ENCODE results near the gene APRT. TPM values are rescaled to one million over a fixed set of nuclear protein-coding genes. Genes with fewer than 3 reads are reported as not detected.

The APRT gene
- polyA plus RNA-seq, 1 experiment: 152 TPM

GRCh38 chr16:88762941-88763340, 48.8 kb downstream of the APRT start:
- ChIA-PET CTCF (interaction anchor here (0.8 to 3.8 kb wide), 6 partner anchors 9 to 26 kb away, joined by 3 to 22 read pairs (median 4); no protein-coding TSS in a partner anchor), POLR2A (no interaction called here)
- no peak overlapping the region for H3K4me3 ChIP-seq (ENCODE audit: low read depth, low read length)
- DNase-seq (ENCODE audit: low read depth): no peak
- TF ChIP-seq, protein P1, sequence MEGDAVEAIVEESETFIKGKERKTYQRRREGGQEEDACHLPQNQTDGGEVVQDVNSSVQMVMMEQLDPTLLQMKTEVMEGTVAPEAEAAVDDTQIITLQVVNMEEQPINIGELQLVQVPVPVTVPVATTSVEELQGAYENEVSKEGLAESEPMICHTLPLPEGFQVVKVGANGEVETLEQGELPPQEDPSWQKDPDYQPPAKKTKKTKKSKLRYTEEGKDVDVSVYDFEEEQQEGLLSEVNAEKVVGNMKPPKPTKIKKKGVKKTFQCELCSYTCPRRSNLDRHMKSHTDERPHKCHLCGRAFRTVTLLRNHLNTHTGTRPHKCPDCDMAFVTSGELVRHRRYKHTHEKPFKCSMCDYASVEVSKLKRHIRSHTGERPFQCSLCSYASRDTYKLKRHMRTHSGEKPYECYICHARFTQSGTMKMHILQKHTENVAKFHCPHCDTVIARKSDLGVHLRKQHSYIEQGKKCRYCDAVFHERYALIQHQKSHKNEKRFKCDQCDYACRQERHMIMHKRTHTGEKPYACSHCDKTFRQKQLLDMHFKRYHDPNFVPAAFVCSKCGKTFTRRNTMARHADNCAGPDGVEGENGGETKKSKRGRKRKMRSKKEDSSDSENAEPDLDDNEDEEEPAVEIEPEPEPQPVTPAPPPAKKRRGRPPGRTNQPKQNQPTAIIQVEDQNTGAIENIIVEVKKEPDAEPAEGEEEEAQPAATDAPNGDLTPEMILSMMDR (IDR thresholded peaks at IDR 0.05; ENCODE audit: insufficient read depth, low read depth, low read length): no peak
- H3K27me3 ChIP-seq (ENCODE audit: control insufficient read depth, insufficient read depth, low read length): no peaks in the 10 kb centered on the region
- H3K36me3 ChIP-seq (ENCODE audit: control insufficient read depth, insufficient read depth, low read length): peaks cover 9% of the 10 kb centered on the region

DNA sequence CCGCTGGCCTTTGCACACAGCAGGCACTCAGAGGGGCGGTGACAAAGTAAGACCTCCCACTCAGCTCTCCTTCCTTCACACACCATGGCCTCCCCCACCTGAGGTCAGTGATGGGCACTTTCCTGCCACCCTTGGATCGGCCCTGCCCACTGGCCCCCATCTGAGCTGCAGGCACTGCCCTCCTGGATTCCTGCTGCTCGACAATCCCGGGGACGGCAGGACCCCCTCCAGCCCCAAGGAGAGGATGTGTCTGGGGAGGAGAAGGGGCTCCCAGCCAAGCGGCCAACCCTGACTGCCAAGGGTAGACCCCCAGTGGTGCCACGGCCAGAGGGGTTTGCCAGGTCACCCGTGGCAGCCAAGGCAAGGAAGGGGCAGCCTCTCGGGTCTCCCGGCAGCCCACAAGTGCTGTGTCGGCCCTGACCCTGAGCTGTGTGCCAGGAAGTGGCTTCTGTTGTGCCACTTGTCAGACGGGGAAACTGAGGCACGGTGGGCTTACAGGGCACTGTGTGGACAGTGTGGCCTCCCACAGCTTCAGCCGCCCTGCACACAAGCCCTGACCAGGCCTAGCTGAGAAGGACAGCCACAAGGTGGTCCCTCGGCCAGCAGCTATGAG, 49.4 kb downstream of the APRT start:
- Histone ChIP-seq H3K4me3 (ENCODE audit: low read depth, low read length) (no peak overlapping the region), H3K36me3 (ENCODE audit: control insufficient read depth, insufficient read depth, low read length) (peaks cover 11% of the 10 kb centered on the region), H3K27me3 (ENCODE audit: control insufficient read depth, insufficient read depth, low read length) (no peaks in the 10 kb centered on the region)
- TF ChIP-seq, protein P1 (IDR thresholded peaks at IDR 0.05; ENCODE audit: insufficient read depth, low read depth, low read length): no peak
- DNase-seq (ENCODE audit: low read depth): no peak
- CTCF ChIA-PET: interaction anchor here (0.8 to 2.3 kb wide), 6 partner anchors 12 to 25 kb away, joined by 3 to 13 read pairs (median 5); no protein-coding TSS in a partner anchor
- POLR2A ChIA-PET: no interaction called here

DNA sequence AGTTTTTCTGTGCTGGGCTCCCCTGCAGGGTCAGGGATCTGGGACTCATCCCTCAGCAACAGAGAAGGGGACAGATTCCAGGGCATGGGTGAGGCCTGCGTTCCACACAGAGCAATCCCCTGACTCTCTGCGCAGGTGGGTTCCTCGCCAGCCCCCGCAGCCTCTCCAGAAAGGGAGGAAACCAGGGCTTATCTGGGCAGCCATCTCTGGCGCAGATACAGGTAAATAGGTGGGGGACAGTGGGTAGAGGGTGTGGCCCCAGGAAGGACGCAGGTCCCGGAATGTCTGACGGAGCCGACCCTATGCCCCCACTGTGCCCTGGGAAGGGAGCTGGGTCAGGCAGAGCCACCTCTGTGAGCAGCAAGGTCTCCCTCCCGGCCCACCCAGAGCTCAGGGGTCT, 49.9 kb downstream of the APRT start:
- CTCF ChIA-PET: interaction anchor here (0.9 to 2.2 kb wide), 4 partner anchors 15 to 25 kb away, joined by 3 to 8 read pairs (median 5); no protein-coding TSS in a partner anchor
- POLR2A ChIA-PET: no interaction called here
- TF ChIP-seq, protein P1 (IDR thresholded peaks at IDR 0.05; ENCODE audit: insufficient read depth, low read depth, low read length): no peak

DNA sequence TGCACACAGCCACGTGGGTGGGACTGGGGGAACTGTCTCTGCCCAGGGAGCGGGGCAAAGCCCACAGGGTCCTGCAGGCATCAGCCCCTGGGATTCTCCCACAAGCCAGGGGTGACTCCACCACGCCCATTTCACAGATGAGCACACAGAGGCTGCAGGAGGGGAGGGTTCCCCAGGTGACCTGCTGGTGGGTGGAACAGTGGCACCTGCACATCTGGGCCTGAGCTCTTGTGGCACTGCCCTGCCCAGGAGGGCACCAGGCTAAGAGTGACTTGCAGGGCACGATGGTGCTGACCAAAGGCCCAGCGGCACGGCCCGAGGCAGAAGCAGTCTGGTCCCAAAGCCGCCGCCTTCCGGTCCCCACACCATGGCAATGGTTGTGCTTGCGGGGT, 50.6 kb downstream of the APRT start:
- H3K27me3 ChIP-seq (ENCODE audit: control insufficient read depth, insufficient read depth, low read length): no peaks in the 10 kb centered on the region
- no peak for DNase-seq (ENCODE audit: low read depth)
- TF ChIP-seq, protein P1 (IDR thresholded peaks at IDR 0.05; ENCODE audit: insufficient read depth, low read depth, low read length): no peak
- CTCF ChIA-PET: interaction anchor here (0.9 to 2.2 kb wide), 4 partner anchors 8 to 24 kb away, joined by 3 to 8 read pairs (median 5); no protein-coding TSS in a partner anchor
- H3K36me3 ChIP-seq (ENCODE audit: control insufficient read depth, insufficient read depth, low read length): peaks cover 11% of the 10 kb centered on the region
- POLR2A ChIA-PET: no interaction called here
- H3K4me3 ChIP-seq (ENCODE audit: low read depth, low read length): no peak overlapping the region

More for the DNA sequence above, 49.9 kb downstream of the APRT start:
- peaks cover 11% of the 10 kb centered on the region for H3K36me3 ChIP-seq (ENCODE audit: control insufficient read depth, insufficient read depth, low read length)
- no peak for DNase-seq (ENCODE audit: low read depth)
- H3K4me3 ChIP-seq (ENCODE audit: low read depth, low read length): no peak overlapping the region
- H3K27me3 ChIP-seq (ENCODE audit: control insufficient read depth, insufficient read depth, low read length): no peaks in the 10 kb centered on the region

- H3K36me3 ChIP-seq (ENCODE audit: control insufficient read depth, insufficient read depth, low read length): peaks cover 12% of the 10 kb centered on the region
- ChIA-PET POLR2A (no interaction called here), CTCF (interaction anchor here (0.9 to 2.2 kb wide), 4 partner anchors 8 to 24 kb away, joined by 3 to 8 read pairs (median 5); no protein-coding TSS in a partner anchor)
Observed at GRCh38 chr16:88760424-88761142, 51.1 kb downstream of the APRT start.

More at GRCh38 chr16:88760424-88761142, 51.1 kb downstream of the APRT start:
- Histone ChIP-seq H3K27me3 (ENCODE audit: control insufficient read depth, insufficient read depth, low read length) (no peaks in the 10 kb centered on the region), H3K4me3 (ENCODE audit: low read depth, low read length) (no peak overlapping the region)
- no peak for DNase-seq (ENCODE audit: low read depth)
- TF ChIP-seq, protein P1 (IDR thresholded peaks at IDR 0.05; ENCODE audit: insufficient read depth, low read depth, low read length): no peak

All from BJ (cell line).